Progenitor cell of endocrine pancreas (in vitro differentiated cells): ENCODE data around the gene RUNDC3A. TPM values are rescaled to one million over a fixed set of nuclear protein-coding genes. Genes with fewer than 3 reads are reported as not detected.
A peak's percentile ranks its signal among the peaks of the same experiment; 100 is the strongest.

Experiments used
- DNase-seq: peaks from one replicate; pipeline ENCODE4 v3.0.0; 2021; ENCODE audit warnings: low spot score; ENCODE audit not compliant: unreplicated experiment
- H3K27ac Mint-ChIP-seq: 2 replicates; pipeline ENCODE4 v1.8.0; 2021; ENCODE audit warnings: mild to moderate bottlenecking, moderate library complexity, mixed read lengths
- H3K27me3 Mint-ChIP-seq: 2 replicates; pipeline ENCODE4 v1.8.0; 2021; ENCODE audit warnings: mixed read lengths
- H3K36me3 Mint-ChIP-seq: 2 replicates; pipeline ENCODE4 v1.8.0; 2022; ENCODE audit warnings: mixed read lengths; ENCODE audit not compliant: insufficient read depth
- H3K4me1 Mint-ChIP-seq: 2 replicates; pipeline ENCODE4 v1.8.0; 2021; ENCODE audit warnings: low read depth, mixed read lengths
- H3K4me3 Mint-ChIP-seq: 2 replicates; pipeline ENCODE4 v1.8.0; 2021; ENCODE audit warnings: low read depth, mild to moderate bottlenecking, moderate library complexity, mixed read lengths
- H3K9me3 Mint-ChIP-seq: 2 replicates; pipeline ENCODE4 v1.8.0; 2021; ENCODE audit warnings: low read depth, mixed read lengths
- total RNA-seq: library from RNA; stranded (reverse); gene quantifications from 2 replicates; pipeline ENCODE4 v1.2.1, GENCODE V29; 2021
- TF ChIP-seq, protein P1 (sequence below): fragments of 200-600 bp; sonication (generic); IDR thresholded peaks from one replicate; pipeline ENCODE4 v1.5.0; 2021; ENCODE audit warnings: antibody characterized with exemption, mild to moderate bottlenecking; ENCODE audit not compliant: unreplicated experiment

Gene RUNDC3A
- total RNA-seq, 1 donor from 2014 or later, result 9.3 TPM

DNA sequence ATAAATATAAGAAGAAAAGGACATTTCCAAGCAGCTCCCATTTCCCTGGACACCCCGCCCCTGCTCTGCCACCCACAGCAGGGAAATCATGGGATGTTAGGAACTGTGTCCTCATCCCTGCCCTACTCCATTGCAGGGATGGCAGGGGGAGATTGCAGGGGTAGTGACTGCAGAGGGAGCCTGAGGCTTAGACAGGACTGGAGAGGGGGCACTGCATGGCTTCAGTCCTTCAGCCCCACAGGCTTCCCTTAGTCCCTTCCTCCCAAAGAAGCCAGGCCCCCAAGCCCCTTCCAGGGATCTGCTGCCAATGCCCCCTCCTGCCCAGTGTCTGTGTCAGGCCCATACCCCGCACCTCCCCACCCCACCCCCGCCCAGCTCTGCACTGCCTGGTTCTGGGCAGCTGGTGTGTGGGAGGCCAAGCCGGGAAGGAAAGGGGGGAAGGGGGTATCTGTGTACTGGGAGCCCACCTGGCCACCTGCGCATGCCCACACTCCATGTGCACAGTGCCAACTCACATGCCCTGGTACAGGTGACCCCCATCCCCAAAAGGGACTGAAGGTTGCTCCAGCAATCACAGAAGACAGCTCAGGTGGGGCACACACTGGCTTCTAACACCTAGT is 3.3 kb downstream of the RUNDC3A start:
- Mint-ChIP-seq H3K27ac (no peak overlapping the region), H3K27me3 (peaks cover 61% of the 10 kb centered on the region), H3K4me1 (peaks cover 12% of the 10 kb centered on the region), H3K36me3 (no peaks in the 10 kb centered on the region), H3K9me3 (no peaks in the 10 kb centered on the region), H3K4me3 (no peak overlapping the region)
- no peak for DNase-seq
- TF ChIP-seq, protein P1, sequence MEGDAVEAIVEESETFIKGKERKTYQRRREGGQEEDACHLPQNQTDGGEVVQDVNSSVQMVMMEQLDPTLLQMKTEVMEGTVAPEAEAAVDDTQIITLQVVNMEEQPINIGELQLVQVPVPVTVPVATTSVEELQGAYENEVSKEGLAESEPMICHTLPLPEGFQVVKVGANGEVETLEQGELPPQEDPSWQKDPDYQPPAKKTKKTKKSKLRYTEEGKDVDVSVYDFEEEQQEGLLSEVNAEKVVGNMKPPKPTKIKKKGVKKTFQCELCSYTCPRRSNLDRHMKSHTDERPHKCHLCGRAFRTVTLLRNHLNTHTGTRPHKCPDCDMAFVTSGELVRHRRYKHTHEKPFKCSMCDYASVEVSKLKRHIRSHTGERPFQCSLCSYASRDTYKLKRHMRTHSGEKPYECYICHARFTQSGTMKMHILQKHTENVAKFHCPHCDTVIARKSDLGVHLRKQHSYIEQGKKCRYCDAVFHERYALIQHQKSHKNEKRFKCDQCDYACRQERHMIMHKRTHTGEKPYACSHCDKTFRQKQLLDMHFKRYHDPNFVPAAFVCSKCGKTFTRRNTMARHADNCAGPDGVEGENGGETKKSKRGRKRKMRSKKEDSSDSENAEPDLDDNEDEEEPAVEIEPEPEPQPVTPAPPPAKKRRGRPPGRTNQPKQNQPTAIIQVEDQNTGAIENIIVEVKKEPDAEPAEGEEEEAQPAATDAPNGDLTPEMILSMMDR, result no peak

DNA sequence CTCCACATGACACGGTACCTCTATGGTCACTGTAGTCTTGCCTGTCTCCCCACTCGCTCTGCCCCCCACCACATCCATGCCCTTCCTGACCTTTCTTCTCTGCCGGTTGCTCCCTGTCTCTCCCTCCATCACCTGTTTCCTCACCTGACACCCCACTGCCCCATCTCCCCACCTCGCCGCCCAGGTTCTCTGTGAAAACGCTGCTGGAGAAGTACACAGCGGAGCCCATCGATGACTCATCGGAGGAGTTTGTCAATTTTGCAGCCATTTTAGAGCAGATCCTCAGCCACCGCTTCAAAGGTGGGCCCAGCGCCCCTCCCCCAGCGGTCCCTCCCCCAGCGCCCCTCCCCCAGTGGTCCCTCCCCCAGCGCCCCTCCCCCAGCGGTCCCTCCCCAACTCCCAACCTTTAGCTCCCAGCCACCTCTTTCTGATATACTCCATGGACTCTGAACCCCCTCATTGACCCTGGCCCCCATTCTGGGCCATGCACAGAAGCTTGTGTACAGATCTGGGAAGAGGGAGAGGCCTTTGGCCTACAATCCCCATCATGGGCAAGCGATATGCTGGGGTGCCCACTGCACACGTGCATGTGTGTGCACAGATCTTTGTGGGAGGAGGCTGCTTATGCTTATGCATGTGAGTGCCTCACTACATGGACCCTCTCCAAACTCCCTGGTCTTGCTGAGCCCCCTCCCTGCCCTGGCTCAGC is 4.1 kb downstream of the RUNDC3A start:
- H3K4me1 Mint-ChIP-seq, result peaks cover 10% of the 10 kb centered on the region
- no peaks in the 10 kb centered on the region for H3K36me3 Mint-ChIP-seq
- H3K27me3 Mint-ChIP-seq, result peaks cover 62% of the 10 kb centered on the region
- H3K27ac Mint-ChIP-seq, result peak overlapping the region; percentile 66
- no peaks in the 10 kb centered on the region for H3K9me3 Mint-ChIP-seq
- DNase-seq, result no peak
- TF ChIP-seq, protein P1, result no peak
- H3K4me3 Mint-ChIP-seq, result no peak overlapping the region

DNA sequence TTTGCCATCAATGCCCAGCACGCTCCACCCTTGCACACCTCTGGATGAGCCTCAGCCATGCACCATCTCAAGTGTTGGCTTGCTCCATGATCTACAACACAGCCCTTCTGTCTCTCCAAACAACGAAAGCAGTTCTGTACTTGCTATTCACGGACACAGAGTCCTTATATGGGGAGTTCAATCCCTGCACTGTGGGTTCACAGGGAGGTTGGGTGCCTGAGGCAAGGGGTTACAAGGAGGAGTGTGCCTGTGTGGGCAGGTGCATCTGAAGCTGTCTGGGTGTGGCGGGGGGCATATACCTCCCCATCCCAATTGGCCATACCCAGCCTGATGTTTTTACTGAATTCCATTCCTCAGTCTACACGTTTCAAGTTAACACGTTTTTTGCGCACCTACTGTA is 5.6 kb downstream of the RUNDC3A start:
- Mint-ChIP-seq H3K9me3 (no peaks in the 10 kb centered on the region), H3K27me3 (peaks cover 68% of the 10 kb centered on the region), H3K4me3 (peak overlapping the region; percentile 24), H3K27ac (no peak overlapping the region), H3K4me1 (peaks cover 9% of the 10 kb centered on the region), H3K36me3 (no peaks in the 10 kb centered on the region)
- no peak for DNase-seq
- TF ChIP-seq, protein P1, result no peak

DNA sequence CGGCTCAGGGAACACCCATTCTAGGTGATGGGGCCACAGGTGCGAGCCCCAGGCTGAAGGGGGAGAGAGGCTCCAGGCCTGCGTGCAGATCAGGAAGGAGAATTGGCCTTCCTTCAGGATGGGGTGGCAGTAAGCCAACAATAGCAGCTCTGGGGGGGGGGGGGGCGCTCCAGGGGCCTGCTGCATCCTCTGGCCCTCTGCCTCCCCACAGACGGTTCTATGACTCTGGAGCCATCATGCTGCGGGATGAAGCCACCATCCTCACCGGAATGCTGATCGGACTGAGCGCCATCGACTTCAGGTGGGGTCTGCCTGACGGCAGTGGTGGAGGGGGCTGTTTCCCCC is 6.1 kb downstream of the RUNDC3A start:
- H3K4me3 Mint-ChIP-seq, result peak overlapping the region; percentile 48
- TF ChIP-seq, protein P1, result no peak

DNA sequence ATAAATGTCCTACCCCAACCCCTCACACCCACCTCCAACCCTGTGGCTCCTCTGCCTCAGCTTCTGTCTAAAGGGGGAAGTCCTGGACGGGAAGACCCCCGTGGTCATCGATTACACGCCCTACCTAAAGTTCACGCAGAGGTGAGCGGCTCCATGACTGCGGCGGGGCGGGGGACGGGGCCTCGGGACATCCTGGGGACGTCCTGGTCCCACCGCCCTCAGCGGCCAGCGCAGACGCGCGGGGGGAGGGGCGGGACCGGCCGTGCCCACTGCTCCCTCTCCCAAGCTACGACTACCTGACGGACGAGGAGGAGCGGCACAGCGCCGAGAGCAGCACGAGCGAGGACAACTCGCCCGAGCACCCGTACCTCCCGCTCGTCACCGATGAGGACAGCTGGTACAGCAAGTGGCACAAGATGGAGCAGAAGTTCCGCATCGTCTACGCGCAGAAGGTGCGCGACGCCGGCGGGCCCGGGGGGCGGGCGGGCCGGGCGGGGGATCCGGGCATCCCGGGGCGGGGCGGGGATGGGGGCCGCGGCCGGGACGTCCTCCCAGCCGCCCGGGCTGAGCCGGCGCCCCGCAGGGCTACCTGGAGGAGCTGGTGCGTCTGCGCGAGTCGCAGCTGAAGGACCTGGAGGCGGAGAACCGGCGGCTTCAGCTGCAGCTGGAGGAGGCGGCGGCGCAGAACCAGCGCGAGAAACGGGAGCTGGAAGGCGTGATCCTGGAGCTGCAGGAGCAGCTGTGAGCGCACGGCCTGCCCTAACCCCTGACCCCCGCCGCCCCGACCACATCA is 6.7 kb downstream of the RUNDC3A start:
- H3K4me1 Mint-ChIP-seq, result peaks cover 9% of the 10 kb centered on the region
- TF ChIP-seq, protein P1, result no peak

More for the DNA sequence above, 6.1 kb downstream of the RUNDC3A start:
- peaks cover 3% of the 10 kb centered on the region for H3K36me3 Mint-ChIP-seq
- H3K9me3 Mint-ChIP-seq, result no peaks in the 10 kb centered on the region
- no peak overlapping the region for H3K27ac Mint-ChIP-seq
- no peak for DNase-seq
- H3K4me1 Mint-ChIP-seq, result peaks cover 9% of the 10 kb centered on the region
- peaks cover 68% of the 10 kb centered on the region for H3K27me3 Mint-ChIP-seq

More for the DNA sequence above, 6.7 kb downstream of the RUNDC3A start:
- H3K27me3 Mint-ChIP-seq, result peaks cover 64% of the 10 kb centered on the region
- H3K36me3 Mint-ChIP-seq, result peaks cover 3% of the 10 kb centered on the region
- peak overlapping the region; percentile 55 for H3K4me3 Mint-ChIP-seq
- no peak for DNase-seq
- no peak overlapping the region for H3K27ac Mint-ChIP-seq
- no peaks in the 10 kb centered on the region for H3K9me3 Mint-ChIP-seq
